Activated B cell treated with CpG ODN at 0.5 μM for 24 hours (primary cell): ENCODE measurements around the gene MGLL. TPM values are rescaled to one million over a fixed set of nuclear protein-coding genes. Genes with fewer than 3 reads are reported as not detected.
A peak's percentile ranks its signal among the peaks of the same experiment; 100 is the strongest.

Experiments used
- ATAC-seq: fragments of 200-7000 bp; cut with Tn5 transposase; one replicate; pipeline ENCODE4 v1.10.0; 2021; ENCODE audit warnings: low read depth, mild to moderate bottlenecking, moderate library complexity
- CTCF ChIA-PET: fragments of 350-600 bp; sonication (Branson Sonifier 250); formaldehyde crosslinking; loops from one replicate; lab custom pipeline; 2021; ENCODE audit warnings: antibody characterized with exemption; lab: Charles Lee
- POLR2A ChIA-PET: fragments of 350-600 bp; sonication (Branson Sonifier 250); formaldehyde crosslinking; loops from one replicate; lab custom pipeline; 2021; ENCODE audit warnings: antibody characterized with exemption; lab: Charles Lee
- DNase-seq: peaks from one replicate; pipeline ENCODE4 v3.0.0; 2022
- H3K27ac Mint-ChIP-seq: one replicate; pipeline ENCODE4 v1.8.0; 2020; ENCODE audit warnings: mixed read lengths
- H3K27me3 Mint-ChIP-seq: one replicate; pipeline ENCODE4 v1.8.0; 2021; ENCODE audit warnings: mixed read lengths
- H3K36me3 Mint-ChIP-seq: one replicate; pipeline ENCODE4 v1.8.0; 2021; ENCODE audit warnings: low read depth, mixed read lengths
- H3K4me1 Mint-ChIP-seq: one replicate; pipeline ENCODE4 v1.8.0; 2021; ENCODE audit warnings: mixed read lengths
- H3K4me3 Mint-ChIP-seq: one replicate; pipeline ENCODE4 v1.8.0; 2020; ENCODE audit warnings: mild to moderate bottlenecking, mixed read lengths
- H3K9me3 Mint-ChIP-seq: one replicate; pipeline ENCODE4 v1.8.0; 2020; ENCODE audit warnings: mixed read lengths
- CTCF ChIP-seq: fragments of 200-600 bp; IDR thresholded peaks from one replicate; pipeline ENCODE4 v1.8.0; 2022; ENCODE audit warnings: antibody characterized with exemption, mild to moderate bottlenecking
- intact Hi-C: fragments of 100-400 bp; cut with micrococcal nuclease; formaldehyde crosslinking; loops from one replicate; pipeline ENCODE4 v1.15.1; 2024
- total RNA-seq: library from RNA; stranded (reverse); gene quantifications from 2 replicates; pipeline ENCODE4 v1.2.3, GENCODE V29; 2022

The MGLL gene
- total RNA-seq, 1 donor from 2014 or later = 19.1 TPM

DNA sequence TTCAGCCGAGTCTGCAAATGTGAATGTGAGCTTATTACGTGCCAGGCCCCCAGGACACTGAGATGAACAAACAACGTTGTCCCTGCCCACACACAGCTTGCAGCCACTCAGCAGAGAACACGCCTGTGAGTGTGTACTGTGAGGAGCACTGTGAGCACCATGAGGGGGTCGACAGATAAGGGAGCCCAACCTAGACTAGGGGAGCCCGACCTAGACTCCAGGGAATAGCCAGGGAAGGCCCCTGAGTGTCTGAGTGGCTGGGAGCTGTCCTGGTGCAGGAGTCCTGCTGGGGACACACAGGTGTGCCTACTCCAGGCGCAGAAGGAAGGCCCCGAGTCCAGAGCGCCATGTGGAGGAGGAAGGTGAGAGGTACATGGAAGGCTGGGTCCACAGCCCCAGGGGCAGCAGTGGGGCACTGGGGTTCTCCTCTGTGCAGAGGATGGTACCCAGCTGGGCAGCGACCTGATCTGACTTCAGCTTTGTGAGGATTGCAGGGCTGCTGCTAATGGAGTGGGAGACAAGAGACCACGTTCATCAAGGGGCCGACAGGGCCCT is 36.5 kb downstream of the MGLL start:
- CTCF ChIA-PET = no interaction called here
- no peak overlapping the region for H3K4me3 Mint-ChIP-seq

GRCh38 chr3:127784865-127785710 is 37.2 kb downstream of the MGLL start:
- intact Hi-C loops = loop anchor here (5.0 kb wide), 1 partner anchor 37 kb away; the partner anchor contains the start of gene MGLL
- no peak for ATAC-seq
- CTCF ChIA-PET = no interaction called here

More for the DNA sequence above, 36.5 kb downstream of the MGLL start:
- POLR2A ChIA-PET = no interaction called here
- Mint-ChIP-seq H3K27ac (no peak overlapping the region), H3K36me3 (no peaks in the 10 kb centered on the region), H3K9me3 (no peaks in the 10 kb centered on the region), H3K4me1 (peaks cover 3% of the 10 kb centered on the region), H3K27me3 (no peaks in the 10 kb centered on the region)
- no peak for ATAC-seq
- intact Hi-C loops = loop anchor here (5.0 kb wide), 1 partner anchor 37 kb away; the partner anchor contains the start of gene MGLL
- TF ChIP-seq CTCF = no peak
- DNase-seq = no peak

GRCh38 chr3:127784283-127784682 is 38.0 kb downstream of the MGLL start:
- Mint-ChIP-seq H3K27ac (no peak overlapping the region), H3K36me3 (peaks cover 2% of the 10 kb centered on the region), H3K9me3 (no peaks in the 10 kb centered on the region), H3K4me3 (no peak overlapping the region), H3K27me3 (no peaks in the 10 kb centered on the region), H3K4me1 (peaks cover 11% of the 10 kb centered on the region)
- no peak for TF ChIP-seq CTCF
- ChIA-PET CTCF (no interaction called here), POLR2A (interaction anchor here (0.6 kb wide), 1 partner anchor 34 kb away, joined by 3 read pairs; no protein-coding TSS in a partner anchor)
- intact Hi-C loops = no loop called here
- DNase-seq (no peak), ATAC-seq (peak; percentile 28)

More at GRCh38 chr3:127784865-127785710, 37.2 kb downstream of the MGLL start:
- Mint-ChIP-seq H3K4me1 (peaks cover 4% of the 10 kb centered on the region), H3K36me3 (no peaks in the 10 kb centered on the region), H3K27me3 (no peaks in the 10 kb centered on the region), H3K9me3 (no peaks in the 10 kb centered on the region), H3K27ac (no peak overlapping the region), H3K4me3 (no peak overlapping the region)
- TF ChIP-seq CTCF = no peak
- DNase-seq = no peak
- POLR2A ChIA-PET = interaction anchor here (0.6 kb wide), 1 partner anchor 34 kb away, joined by 3 read pairs; no protein-coding TSS in a partner anchor

DNA sequence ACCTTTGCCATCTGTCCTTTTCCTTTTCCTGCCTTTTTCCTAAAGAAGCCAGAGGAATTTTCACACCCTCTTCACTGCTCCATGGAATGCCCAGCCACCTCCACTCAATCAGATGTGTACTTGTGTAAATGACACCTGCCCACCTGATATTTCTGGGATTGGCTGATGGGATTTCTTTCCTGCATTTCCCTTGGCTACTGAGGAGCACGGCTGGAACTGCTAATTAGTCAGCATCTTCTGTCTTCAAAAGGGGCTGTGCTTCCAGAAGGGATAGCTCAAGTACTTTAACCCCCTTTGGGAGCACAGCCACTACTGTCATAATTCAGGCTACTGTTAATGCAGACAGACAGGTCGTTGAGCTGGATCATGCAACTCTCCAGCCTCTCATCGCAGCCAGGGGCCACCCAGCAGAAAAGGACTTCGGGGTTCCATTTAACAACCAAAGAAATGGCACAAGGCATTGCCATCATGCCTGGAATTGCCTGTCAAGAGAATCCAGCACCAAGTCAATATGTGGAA is 38.6 kb downstream of the MGLL start:
- intact Hi-C loops = no loop called here
- Mint-ChIP-seq H3K4me3 (no peak overlapping the region), H3K27ac (no peak overlapping the region), H3K9me3 (no peaks in the 10 kb centered on the region), H3K36me3 (peaks cover 2% of the 10 kb centered on the region), H3K27me3 (no peaks in the 10 kb centered on the region), H3K4me1 (peaks cover 11% of the 10 kb centered on the region)
- ATAC-seq (no peak), DNase-seq (no peak)
- ChIA-PET CTCF (no interaction called here), POLR2A (no interaction called here)
- TF ChIP-seq CTCF = no peak

DNA sequence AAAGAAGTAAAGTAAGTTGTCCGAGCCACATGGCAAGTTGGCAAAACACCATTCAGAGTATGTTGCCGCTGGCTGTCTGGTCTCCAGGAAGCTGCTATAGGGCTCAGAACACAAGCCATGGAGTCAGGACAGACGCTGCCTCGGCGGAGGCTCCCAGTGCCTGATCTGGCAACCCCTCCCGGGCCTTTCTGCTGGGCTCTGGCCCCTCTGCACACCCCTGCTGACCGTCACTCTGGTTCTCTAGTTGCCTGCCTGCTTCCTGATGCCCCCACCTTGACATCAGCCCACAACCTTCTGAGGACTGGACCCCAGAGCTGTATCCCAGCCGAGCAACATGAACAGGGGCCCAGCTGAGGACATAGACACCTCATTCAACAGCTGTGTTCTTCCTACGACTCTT is 39.1 kb downstream of the MGLL start:
- ATAC-seq (no peak), DNase-seq (no peak)
- CTCF ChIA-PET = no interaction called here
- intact Hi-C loops = no loop called here
- Mint-ChIP-seq H3K4me1 (peaks cover 11% of the 10 kb centered on the region), H3K9me3 (no peaks in the 10 kb centered on the region), H3K4me3 (no peak overlapping the region), H3K27me3 (no peaks in the 10 kb centered on the region), H3K36me3 (peaks cover 2% of the 10 kb centered on the region), H3K27ac (no peak overlapping the region)
- no peak for TF ChIP-seq CTCF
- POLR2A ChIA-PET = interaction anchor here (0.6 to 0.7 kb wide), 2 partner anchors 51 to 898 kb away, joined by 3 to 4 read pairs; no protein-coding TSS in a partner anchor
